ENCODE measurements around the gene NID2. TPM values are rescaled to one million over a fixed set of nuclear protein-coding genes. Genes with fewer than 3 reads are reported as not detected.

Gene NID2
- total RNA-seq, 1 experiment from 2014 or later: 6.6 TPM

- H2AFZ ChIP-seq (ENCODE audit: low read length): no peak overlapping the region
- H3K23ac ChIP-seq (ENCODE audit: insufficient read length, low read depth, low read length): no peak overlapping the region
- H2BK12ac ChIP-seq (ENCODE audit: insufficient read length, low read depth, low read length): no peak overlapping the region
- H3K9ac ChIP-seq (ENCODE audit: extremely low read depth, insufficient read length, low read length): no peak overlapping the region
- H3K4me3 Mint-ChIP-seq: no peak overlapping the region
- H3K4ac ChIP-seq (ENCODE audit: low read depth, low read length): no peak overlapping the region
- no peaks in the 10 kb centered on the region for H3K23me2 ChIP-seq (ENCODE audit: insufficient read length, low read depth, low read length, poor library complexity, severe bottlenecking)
- H2BK120ac ChIP-seq (ENCODE audit: low read depth, low read length, poor library complexity, severe bottlenecking): no peak overlapping the region
- H2BK15ac ChIP-seq (ENCODE audit: low read depth, low read length): no peak overlapping the region
- H3T11ph ChIP-seq (ENCODE audit: low read length): no peak overlapping the region
- H3K18ac ChIP-seq (ENCODE audit: insufficient read length, low read depth, low read length): no peak overlapping the region
- H4K5ac ChIP-seq (ENCODE audit: insufficient read length, low read depth, low read length): no peak overlapping the region
- no peaks in the 10 kb centered on the region for H3K79me2 ChIP-seq (ENCODE audit: insufficient read depth, low read length)
- H3K9me3 Mint-ChIP-seq: no peaks in the 10 kb centered on the region
- peaks cover 2% of the 10 kb centered on the region; the same call in 1 of the 2 replicates for H3K27me3 Mint-ChIP-seq (ENCODE audit: low read depth)
- H3K4me2 ChIP-seq (ENCODE audit: insufficient read depth, insufficient read length, low read length): no peak overlapping the region
- no CpG with 5 or more reads among the region's 5 CpGs for WGBS (ENCODE audit: extremely low coverage, insufficient read length, low lambda C conversion rate)
- H3K4me1 Mint-ChIP-seq: peaks cover 13 to 16% of the 10 kb centered on the region in 2 experiments
- H2AK5ac ChIP-seq (ENCODE audit: insufficient read length, low read length): no peak overlapping the region
- no peaks in the 10 kb centered on the region for H3K9me3 ChIP-seq (ENCODE audit: control insufficient read depth, low read depth, low read length)
- no peak for TF ChIP-seq CTCF (conservative IDR thresholded peaks at IDR 0.05)
- H4K91ac ChIP-seq (ENCODE audit: insufficient read length, low read depth, low read length): no peak overlapping the region
- DNase-seq: no peak
- no peaks in the 10 kb centered on the region for H3K36me3 Mint-ChIP-seq (ENCODE audit: insufficient read depth in 1 of 3, low read depth in 3 of 3)
- H3K27ac ChIP-seq (ENCODE audit: insufficient read length, low read depth, low read length): no peak overlapping the region
- H3K27me3 ChIP-seq (ENCODE audit: insufficient read depth, low read length): no peaks in the 10 kb centered on the region
- H3K56ac ChIP-seq (ENCODE audit: insufficient read length, low read depth, low read length): no peak overlapping the region
- no peak overlapping the region for H2BK5ac ChIP-seq (ENCODE audit: insufficient read length, low read length)
- no peaks in the 10 kb centered on the region for H3K79me1 ChIP-seq (ENCODE audit: insufficient read depth, low read depth, low read length, poor library complexity, severe bottlenecking)
- no peaks in the 10 kb centered on the region for H4K20me1 ChIP-seq (ENCODE audit: control insufficient read depth, insufficient read depth, insufficient read length)
- H4K8ac ChIP-seq (replicated peaks; ENCODE audit: insufficient read length, low read depth, low read length): no peak overlapping the region
- H3K27ac Mint-ChIP-seq: no peak overlapping the region
- H3K4me1 ChIP-seq (ENCODE audit: insufficient read depth, low read length): 0 out of 2 replicates have a peak, but pooled peaks cover 3% of the 10 kb centered on the region
- H2BK20ac ChIP-seq (ENCODE audit: low read depth, low read length, poor library complexity, severe bottlenecking): no peak overlapping the region
- H3K14ac ChIP-seq (ENCODE audit: insufficient read depth, low read length): no peak overlapping the region
These were observed 15.8 kb downstream of the NID2 start for GRCh38 chr14:52053044-52053443.

All from H9 (cell line).